Kasumi-1 (cell line): Measurements from ENCODE around the gene LNX2.

Source experiments
- DNase-seq, 2 experiments: peaks; one replicate each; lab custom pipeline; 2025; lab: John Stamatoyannopoulos, UW

The LNX2 gene

DNA sequence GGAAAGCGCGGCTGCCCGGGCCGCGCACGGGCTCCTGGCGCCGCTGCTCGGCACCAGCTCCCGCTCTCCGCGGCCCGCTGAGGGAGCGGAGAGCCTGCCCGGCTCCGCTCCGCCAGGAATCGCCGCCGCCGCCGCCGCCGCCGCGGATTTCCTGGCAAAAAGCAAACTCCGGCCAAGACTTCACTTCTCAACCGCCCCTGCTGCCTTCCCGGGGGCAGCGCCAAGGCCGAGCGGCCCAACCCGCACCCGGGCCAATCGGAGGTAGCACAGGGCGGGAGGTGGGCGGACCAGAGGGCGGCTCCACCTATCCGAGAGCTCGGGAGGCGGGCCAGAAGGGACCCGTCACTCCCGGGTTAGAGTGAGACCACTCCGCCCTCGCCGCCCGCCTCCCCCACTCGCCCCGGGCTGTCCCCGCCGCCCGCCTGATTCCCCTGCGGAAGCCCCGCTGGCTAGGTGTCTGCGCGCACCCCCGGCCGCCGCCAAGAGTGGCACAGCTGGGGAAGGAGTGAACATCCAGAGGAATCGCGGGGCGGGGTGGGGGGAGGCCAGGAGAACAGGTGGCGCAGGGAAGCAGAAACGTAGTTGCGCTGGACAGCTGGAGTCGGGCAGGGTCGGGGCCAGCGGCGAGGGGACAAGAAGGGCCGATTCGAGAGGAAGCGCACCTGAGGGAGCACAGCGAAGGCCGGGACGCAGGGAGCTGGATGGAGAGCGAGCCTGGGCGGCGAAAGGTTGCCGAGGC is at the start of gene LNX2:
Gene LNX2, minus strand, starts transcription at position 153 of the 739 bp plus-strand sequence. CDS start 38,826 bp downstream, outside the sequence.
- DNase-seq: peak; percentile 71 to 85

GRCh38 chr13:27667946-27668345 is 47.6 kb upstream of the LNX2 start:
- DNase-seq: peak in 1 of 2 experiments; percentile 1

- no peak for DNase-seq
Observed at GRCh38 chr13:27666951-27667350, 46.6 kb upstream of the LNX2 start.

DNA sequence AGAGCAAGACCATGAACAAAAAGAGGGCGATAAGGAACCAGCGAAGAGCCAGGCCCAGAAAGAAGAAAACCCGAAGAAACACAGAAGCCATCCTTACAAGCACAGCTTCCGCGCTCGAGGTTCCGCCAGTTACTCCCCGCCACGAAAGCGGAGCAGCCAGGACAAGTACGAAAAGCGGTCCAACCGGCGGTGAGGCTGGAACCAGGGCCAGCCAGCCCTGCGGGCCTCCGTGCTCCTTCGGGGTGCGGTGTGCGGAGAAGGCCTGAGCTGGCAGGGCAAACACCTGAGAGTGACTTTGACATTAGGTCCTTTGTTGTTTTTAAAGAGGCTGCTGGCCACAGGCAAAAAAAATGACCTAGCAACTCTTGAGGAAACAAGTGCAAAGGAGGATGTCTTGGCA is 45.4 kb upstream of the LNX2 start:
- DNase-seq: no peak

GRCh38 chr13:27665333-27665732 is 45.0 kb upstream of the LNX2 start:
- no peak for DNase-seq

GRCh38 chr13:27663947-27664346 is 43.6 kb upstream of the LNX2 start:
- no peak for DNase-seq

DNA sequence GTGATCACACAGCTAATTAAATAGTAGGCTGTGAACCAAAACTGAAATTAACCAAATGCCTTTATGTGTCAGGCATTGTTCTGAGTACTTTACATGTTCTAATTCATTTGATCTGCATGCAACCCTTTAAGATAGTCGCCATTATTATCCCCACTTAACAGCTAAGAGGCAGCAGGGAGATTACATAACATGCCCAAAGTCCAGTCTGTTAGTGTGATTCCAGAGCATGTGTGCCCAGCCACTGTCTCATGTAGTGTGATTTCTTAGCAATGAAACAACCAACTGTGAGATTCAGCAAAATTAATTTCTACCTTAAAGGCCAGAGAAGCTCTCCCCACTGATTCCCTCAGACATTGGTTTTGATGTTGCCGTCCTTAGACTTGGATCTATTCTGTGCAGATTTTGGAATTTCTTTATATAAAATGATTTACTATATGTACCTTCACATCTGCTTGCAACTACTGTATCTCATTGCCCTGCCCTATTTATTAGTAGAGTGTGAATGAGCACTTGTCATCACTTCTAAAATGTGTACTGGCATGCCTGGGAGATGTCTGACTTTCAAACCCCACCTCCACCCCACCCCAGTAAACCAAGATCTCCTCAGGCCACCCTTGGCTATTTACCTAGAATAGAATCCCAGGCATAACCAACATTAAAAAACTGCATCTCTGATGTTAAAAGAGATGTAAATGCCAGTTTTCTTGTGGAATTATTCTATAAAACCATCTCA is 42.6 kb upstream of the LNX2 start:
- DNase-seq: no peak

- DNase-seq: no peak
Observed at GRCh38 chr13:27661017-27661416, 40.7 kb upstream of the LNX2 start.

DNA sequence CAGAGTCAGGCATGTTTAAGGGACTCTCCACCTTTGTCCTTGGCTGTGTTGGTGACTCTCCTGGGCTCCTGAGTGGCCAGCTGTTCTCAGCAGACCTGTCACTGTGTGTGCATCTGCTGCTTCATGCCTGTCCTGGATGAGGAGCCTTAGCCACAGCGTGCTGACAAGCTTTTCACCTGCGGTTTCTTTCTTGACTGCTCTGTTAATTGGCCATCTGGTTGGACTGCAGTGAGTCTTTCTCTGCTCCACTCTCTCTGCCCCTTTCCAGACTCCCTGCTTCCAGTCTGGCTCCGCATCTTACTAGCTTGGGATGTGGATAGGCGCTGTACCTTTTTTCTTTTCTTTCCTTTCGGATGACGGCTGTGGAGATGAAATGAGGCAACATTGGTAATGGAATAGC is 40.2 kb upstream of the LNX2 start:
- DNase-seq: no peak

DNA sequence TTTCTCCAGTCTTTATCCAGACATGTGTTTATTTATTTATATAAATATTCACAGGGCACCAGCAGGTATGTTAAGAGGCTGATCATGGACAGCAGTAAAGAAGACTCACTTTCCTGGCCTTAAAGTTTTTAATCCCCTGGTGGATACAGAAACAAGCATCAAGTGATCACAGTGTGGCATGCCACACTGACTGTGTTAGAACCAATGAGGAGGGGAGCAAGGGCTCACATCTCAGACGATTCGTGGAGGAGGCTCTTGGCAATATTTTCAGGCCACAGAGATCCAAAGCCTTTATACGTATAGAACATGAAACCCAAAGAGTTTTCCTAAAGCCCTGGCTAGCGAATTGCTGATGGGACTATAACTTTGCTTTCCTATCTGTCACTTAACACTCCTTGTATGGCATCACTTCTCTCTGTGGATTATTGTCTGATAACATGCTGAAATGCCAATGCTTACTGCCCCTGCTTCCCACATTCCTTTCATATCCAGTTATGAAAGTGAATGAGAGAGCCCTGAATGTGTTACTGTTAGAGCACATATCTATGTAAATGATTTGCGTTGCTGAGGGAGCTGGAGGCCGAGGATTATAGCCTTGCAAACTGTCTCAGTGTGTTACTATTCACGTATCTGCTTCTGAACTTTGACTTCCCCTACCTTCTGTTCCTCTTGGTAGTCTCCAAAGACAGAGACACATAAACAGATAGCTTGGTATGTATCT is 39.0 kb upstream of the LNX2 start:
- DNase-seq: no peak

DNA sequence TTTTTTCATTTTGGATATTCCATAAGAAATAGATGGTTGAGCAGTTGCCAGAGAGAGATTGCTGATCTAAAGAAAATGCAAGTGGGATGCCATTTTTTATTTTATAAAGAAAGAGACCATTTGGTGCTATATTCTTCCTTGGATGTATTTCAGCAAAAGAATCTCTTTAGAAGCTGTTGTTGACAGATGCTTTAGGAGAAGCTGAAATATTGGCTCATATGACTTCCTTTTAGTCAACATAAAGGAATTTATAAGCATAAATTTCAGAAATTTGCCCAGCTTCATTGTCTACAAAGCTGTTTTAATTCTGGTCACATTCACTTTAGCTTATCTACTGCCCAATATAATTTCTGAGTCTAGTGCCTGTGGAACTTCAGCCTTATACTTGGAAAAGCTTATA is 38.2 kb upstream of the LNX2 start:
- DNase-seq: no peak

DNA sequence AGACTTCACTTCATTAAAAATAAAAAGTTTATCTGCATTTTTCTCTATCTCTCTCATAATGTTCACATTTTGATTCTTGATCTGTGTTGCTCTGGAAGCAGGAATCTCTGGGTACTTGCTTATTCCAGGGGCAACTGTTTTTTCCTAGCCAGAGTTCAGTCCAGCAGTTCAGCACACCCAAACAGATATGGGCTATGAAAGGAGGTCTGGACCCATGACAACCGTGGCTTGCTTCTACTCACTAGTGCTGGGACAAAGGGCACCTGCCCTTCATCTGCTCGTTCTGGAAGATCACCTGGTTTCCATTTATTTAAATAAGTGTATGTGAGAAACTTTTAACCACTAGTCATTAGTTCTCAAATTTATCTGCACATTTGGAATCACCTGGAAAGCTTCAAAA is 37.4 kb upstream of the LNX2 start:
- no peak for DNase-seq

DNA sequence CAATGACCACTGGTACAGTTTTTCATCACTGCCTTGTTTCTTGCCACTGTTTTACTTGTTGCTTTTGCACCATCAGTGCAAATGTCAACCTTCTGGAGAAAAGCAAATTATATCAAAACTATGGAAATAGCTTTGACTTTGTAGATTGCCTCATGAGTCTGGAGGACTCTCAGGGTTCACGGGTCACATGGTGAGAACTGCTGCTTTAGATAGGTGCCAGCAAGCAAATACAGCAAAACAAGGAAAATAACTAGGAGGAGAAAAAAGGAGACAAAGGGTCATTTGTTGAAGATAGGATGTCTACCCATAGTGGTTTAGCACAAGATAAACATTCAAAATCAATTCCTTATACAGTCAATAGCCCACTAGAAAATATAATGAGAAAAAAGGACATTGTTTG is 34.5 kb upstream of the LNX2 start:
- DNase-seq: no peak

DNA sequence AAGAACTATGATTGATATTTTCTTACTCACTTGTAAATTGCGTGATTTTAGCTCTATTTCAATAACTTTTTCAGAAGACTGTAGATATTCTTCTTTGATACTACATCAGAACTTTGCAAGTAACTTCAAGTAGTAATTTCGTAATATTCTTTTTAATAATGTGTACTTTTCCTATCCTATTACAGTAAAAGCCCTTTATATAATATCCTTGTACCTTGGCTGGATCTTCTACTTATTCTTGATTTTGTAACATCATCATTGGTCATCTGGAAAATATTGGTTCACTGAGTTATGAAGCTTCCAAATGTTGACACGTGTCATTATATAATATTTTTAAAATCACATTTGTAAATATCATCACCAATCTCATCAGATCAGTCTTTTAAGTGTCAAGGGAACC is 33.7 kb upstream of the LNX2 start:
- no peak for DNase-seq

GRCh38 chr13:27650312-27650711 is 30.0 kb upstream of the LNX2 start:
- DNase-seq: no peak

GRCh38 chr13:27644302-27644701 is 24.0 kb upstream of the LNX2 start:
- DNase-seq: no peak

- no peak for DNase-seq
Observed at GRCh38 chr13:27643334-27644132, 23.2 kb upstream of the LNX2 start.

DNA sequence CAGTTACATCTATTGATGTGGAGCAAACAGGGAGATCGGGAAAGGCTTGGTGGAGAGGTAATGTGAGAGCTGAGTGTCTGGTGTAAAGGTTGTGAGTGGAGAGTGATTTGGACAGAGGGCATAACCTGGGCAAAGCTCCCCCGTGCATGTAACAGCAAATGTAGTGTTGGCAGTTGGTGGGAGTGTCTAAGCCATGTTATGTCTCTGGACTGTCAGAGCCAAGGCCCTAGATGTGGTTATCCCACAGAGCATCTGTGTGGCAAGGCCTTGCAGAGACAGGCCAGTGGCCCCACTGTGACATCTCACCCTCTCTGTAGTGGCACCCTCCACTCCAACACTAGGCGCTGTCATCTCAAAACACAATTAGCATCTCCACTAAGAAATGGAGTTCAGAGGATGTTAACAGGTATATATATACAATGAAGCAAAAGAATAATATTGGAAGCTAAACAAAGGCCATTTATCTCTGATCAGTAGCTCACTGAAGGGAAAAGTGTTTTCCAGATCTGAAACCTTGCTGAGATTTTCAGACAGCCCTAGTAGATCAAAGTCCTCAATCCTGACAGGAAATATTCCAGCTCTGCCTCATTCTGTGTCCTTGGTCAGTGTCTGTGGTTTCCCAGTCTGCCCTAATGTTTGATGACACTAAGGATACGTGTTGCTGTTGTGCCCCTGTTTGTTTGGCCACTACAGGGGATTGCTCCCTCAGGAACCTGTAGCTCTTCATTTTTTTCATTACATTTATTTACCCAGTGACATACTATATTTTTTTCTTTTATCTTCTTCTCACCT is 21.6 kb upstream of the LNX2 start:
- DNase-seq: no peak

GRCh38 chr13:27639186-27639585 is 18.9 kb upstream of the LNX2 start:
- no peak for DNase-seq

DNA sequence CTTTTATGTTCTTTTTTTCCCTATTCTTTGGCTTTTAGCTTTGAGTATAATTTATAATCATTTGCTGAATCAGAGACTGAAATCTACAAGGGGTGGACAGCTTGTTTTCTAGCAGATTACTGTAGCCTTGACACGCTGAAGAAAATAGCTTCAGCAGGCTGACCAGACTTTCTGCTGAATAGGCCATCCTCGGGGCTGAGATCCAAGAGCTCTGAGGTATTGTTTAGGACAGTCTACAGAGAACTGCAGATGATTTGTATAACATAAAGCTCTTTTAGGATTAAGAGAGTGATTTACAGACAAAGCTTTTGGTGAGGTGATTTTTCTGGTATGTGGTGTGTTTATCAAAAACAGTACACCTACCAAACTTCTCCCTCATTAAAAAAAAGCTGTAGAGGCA is 18.2 kb upstream of the LNX2 start:
- DNase-seq: no peak

GRCh38 chr13:27638001-27638400 is 17.7 kb upstream of the LNX2 start:
- no peak for DNase-seq
